Spleen (tissue), 7 donors: ENCODE measurements around the gene TMEM50B.

Experiments used
- POLR2A ChIP-seq, 3 donors: fragments of 450-650 bp; IDR thresholded peaks; one replicate each; pipeline ENCODE4 v1.5.1; 2017; ENCODE audit warnings: antibody characterized with exemption in 3 of 3, mild to moderate bottlenecking in 1 of 3
- TF ChIP-seq, protein P1 (sequence below), 11 experiments: fragments of 200-600 bp in 7 of 11; fragments of 450-650 bp in 4 of 11; sonication (generic) in 4 of 11; IDR thresholded peaks in 8 of 11; conservative IDR thresholded peaks in 3 of 11; 1 replicate in 7 of 11; 2 replicates in 4 of 11; pipeline versions ENCODE4 v1.4.0 to v1.8.0; 2016 to 2021; ENCODE audit warnings: antibody characterized with exemption in 11 of 11, inconsistent platforms in 4 of 11, mild to moderate bottlenecking in 1 of 11
- donor health status: DM: no; HTN: no; CAD: no; lungs with moderate emphysema.
- donor health status: DM: no; HTN: no; CAD: no.
- donor health status: DM: no; HTN: no; CAD: no.

DNA sequence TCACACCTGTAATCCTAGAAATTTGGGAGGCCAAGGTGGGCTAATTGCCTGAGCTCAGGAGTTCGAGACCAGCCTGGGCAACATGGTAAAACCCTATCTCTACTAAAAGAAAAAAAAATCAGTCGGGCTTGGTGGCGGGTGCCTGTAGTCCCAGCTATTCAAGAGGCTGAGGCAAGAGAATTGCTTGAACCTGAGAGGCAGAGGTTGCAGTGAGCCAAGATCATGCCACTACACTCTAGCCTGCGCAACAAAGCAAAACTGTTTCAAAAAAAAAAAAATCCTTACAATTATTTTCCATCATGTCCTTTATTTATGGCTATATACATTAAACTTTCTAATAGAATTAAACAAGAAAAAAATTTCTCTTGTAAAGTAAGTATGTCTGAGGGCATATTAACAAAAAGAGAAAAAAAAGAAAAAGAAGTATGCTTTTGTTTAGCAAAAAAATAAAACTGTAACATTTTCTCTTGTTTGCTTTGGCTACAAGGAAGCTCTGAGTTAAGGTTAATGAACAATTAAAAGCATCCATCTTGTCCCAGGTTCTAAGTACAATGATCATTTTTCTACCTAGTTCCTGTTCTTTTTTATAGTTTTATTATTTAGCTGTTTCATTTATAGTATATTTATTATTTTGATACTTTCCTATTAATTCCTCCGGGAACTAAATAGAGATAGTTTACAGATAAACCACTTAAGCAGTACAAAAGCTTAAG is 18.1 kb downstream of the TMEM50B start:
- TF ChIP-seq, protein P1, sequence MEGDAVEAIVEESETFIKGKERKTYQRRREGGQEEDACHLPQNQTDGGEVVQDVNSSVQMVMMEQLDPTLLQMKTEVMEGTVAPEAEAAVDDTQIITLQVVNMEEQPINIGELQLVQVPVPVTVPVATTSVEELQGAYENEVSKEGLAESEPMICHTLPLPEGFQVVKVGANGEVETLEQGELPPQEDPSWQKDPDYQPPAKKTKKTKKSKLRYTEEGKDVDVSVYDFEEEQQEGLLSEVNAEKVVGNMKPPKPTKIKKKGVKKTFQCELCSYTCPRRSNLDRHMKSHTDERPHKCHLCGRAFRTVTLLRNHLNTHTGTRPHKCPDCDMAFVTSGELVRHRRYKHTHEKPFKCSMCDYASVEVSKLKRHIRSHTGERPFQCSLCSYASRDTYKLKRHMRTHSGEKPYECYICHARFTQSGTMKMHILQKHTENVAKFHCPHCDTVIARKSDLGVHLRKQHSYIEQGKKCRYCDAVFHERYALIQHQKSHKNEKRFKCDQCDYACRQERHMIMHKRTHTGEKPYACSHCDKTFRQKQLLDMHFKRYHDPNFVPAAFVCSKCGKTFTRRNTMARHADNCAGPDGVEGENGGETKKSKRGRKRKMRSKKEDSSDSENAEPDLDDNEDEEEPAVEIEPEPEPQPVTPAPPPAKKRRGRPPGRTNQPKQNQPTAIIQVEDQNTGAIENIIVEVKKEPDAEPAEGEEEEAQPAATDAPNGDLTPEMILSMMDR (IDR thresholded peaks at IDR 0.05 in 8 of 11, conservative IDR thresholded peaks at IDR 0.05 in 3 of 11), result no peak
- TF ChIP-seq POLR2A (IDR thresholded peaks at IDR 0.05), result no peak
